Heart left ventricle (tissue), 16 donors: ENCODE data around the gene VIM. TPM values are rescaled to one million over a fixed set of nuclear protein-coding genes. Genes with fewer than 3 reads are reported as not detected.

Experiments
- ATAC-seq, 4 donors: fragments of 200-7000 bp; cut with Tn5 transposase; one replicate each; pipeline ENCODE4 v1.9.1; 2020 to 2022; ENCODE audit warnings: moderate library complexity in 4 of 4, mild to moderate bottlenecking in 3 of 4, moderate number of reproducible peaks in 1 of 4
- DNase-seq, 5 donors: peaks; one replicate each; pipeline ENCODE4 v3.0.0-alpha.2; 2020
- H3K27ac ChIP-seq, 12 donors: fragments of 200-600 bp; sonication (generic) in 4 of 12; one replicate each; pipeline versions ENCODE4 v1.5.0 to v1.8.0; 2016 to 2022; ENCODE audit warnings: mild to moderate bottlenecking in 2 of 12
- H3K27me3 ChIP-seq, 9 donors: fragments of 200-600 bp; sonication (generic) in 2 of 9; one replicate each; pipeline versions ENCODE4 v1.5.1 to v1.8.0; 2016 to 2022; ENCODE audit warnings: mild to moderate bottlenecking in 3 of 9
- H3K36me3 ChIP-seq, 9 donors: fragments of 200-600 bp; sonication (generic) in 2 of 9; one replicate each; pipeline versions ENCODE4 v1.5.0 to v1.8.0; 2018 to 2022; ENCODE audit warnings: mild to moderate bottlenecking in 2 of 9
- H3K4me1 ChIP-seq, 12 donors: fragments of 200-600 bp; sonication (generic) in 4 of 12; one replicate each; pipeline versions ENCODE4 v1.5.0 to v1.8.0; 2016 to 2022; ENCODE audit warnings: mild to moderate bottlenecking in 3 of 12
- H3K4me3 ChIP-seq, 12 donors: fragments of 200-600 bp; sonication (generic) in 4 of 12; one replicate each; pipeline versions ENCODE4 v1.5.0 to v1.8.0; 2017 to 2022; ENCODE audit warnings: mild to moderate bottlenecking in 9 of 12, moderate library complexity in 4 of 12
- H3K9me3 ChIP-seq, 12 donors: fragments of 200-600 bp; sonication (generic) in 4 of 12; one replicate each; pipeline versions ENCODE4 v1.5.0 to v1.8.0; 2016 to 2022; ENCODE audit warnings: mild to moderate bottlenecking in 1 of 12
- CTCF ChIP-seq, 12 donors: fragments of 200-600 bp; sonication (generic) in 4 of 12; IDR thresholded peaks; one replicate each; pipeline versions ENCODE4 v1.5.0 to v1.8.0; 2018 to 2022; ENCODE audit warnings: antibody characterized with exemption in 12 of 12, mild to moderate bottlenecking in 5 of 12
- POLR2A ChIP-seq, 2 donors: fragments of 450-650 bp; IDR thresholded peaks; one replicate each; pipeline ENCODE4 v1.6.1; 2017; ENCODE audit warnings: antibody characterized with exemption in 2 of 2, mild to moderate bottlenecking in 2 of 2, moderate library complexity in 2 of 2
- WGBS, 4 donors: extraction: QIAGEN DNeasy Blood & Tissue Kit in 2 of 4; methylation state at CpG; one replicate each; pipeline versions ENCODE4 v1.1.5 to v1.1.7; 2013 to 2018; 5-methylcytosine and 5-hydroxymethylcytosine counted together
- intact Hi-C, 10 donors: fragments of 100-400 bp; cut with DNase I; formaldehyde crosslinking; loops; one replicate each; pipeline versions ENCODE4 v1.11.1 to v1.14.2; 2022
- polyA plus RNA-seq, 2 donors: library from polyadenylated mRNA; stranded (reverse); fragments of 200-250 nt; gene quantifications; one replicate each; pipeline ENCODE4 v1.2.3, GENCODE V29; 2013
- total RNA-seq, 9 donors: library from RNA; depleted of rRNA in 2 of 9; stranded (reverse); fragments of >200 nt in 2 of 9; fragmentation: NEBNext Ultra II Directional in 3 of 9; extraction: Animal tissue kit (Norgen Biotek cat#: 25700) in 3 of 9; gene quantifications; one replicate each; pipeline versions ENCODE4 v1.1.0 to v1.2.4, GENCODE V29; 2016 to 2023
- donor health status: ischemic (EF 13 %, LVEDD 7.1; RV severe dilation, severe dysfunction).
- donor health status: healthy with polysubstance abuse.
- donor health status: DM: no; HTN: yes; CAD: no.
- donor health status: DM: no; HTN: no; CAD: no.
- donor health status: ischemic (EF 25% LVEDD 6.9; RV normal size, moderate dysfunction).
- donor health status: ischemic (EF 25% LVEDD 5.7; RV mildly dilated, moderate dysfunction).
- donor health status: healthy.
- donor health status: DM: yes; HTN: yes; CAD: no.
- donor health status: ischemic (EF 35%, LVEDD 5.7; RV mildly dilated, moderate dysfunction).
- donor health status: nonischemic (EF 11% LVEDD 7.7; RV severe dilation, severe dysfunction).
- donor health status: DM: yes; HTN: yes; CAD: no.
- donor health status: PGD.
- donor health status: ischemic (EF 29% LVEDD 5.4; RV normal size, mild dysfunction).
- donor health status: nonischemic (EF 23%, LVEDD 6.1; RV moderate dilation, normal function).

Gene VIM
- total and polyA plus RNA-seq, 11 donors, result 249 to 1,163 (median 387) TPM

GRCh38 chr10:17219024-17219423, 9.0 kb upstream of the VIM start:
- Histone ChIP-seq H3K4me3 (no peak overlapping the region), H3K27me3 (no peaks in the 10 kb centered on the region), H3K9me3 (no peaks in the 10 kb centered on the region), H3K27ac (no peak overlapping the region), H3K4me1 (peaks cover 0 to 51% (median 6%) of the 10 kb centered on the region in 12 donors), H3K36me3 (no peaks in the 10 kb centered on the region)
- intact Hi-C loops, result no loop called here
- no peak for TF ChIP-seq CTCF (IDR thresholded peaks at IDR 0.05)
- no peak for TF ChIP-seq POLR2A (IDR thresholded peaks at IDR 0.05)
- no peak for ATAC-seq
- WGBS, 4 donors, result 89 to 95% (median 93%) methylated on average over 2 of the region's 2 CpGs
- no peak for DNase-seq

GRCh38 chr10:17220652-17221100, 7.4 kb upstream of the VIM start:
- Histone ChIP-seq H3K27ac (no peak overlapping the region), H3K4me1 (peaks cover 0 to 41% (median 6%) of the 10 kb centered on the region in 12 donors), H3K4me3 (no peak overlapping the region), H3K36me3 (no peaks in the 10 kb centered on the region), H3K27me3 (no peaks in the 10 kb centered on the region), H3K9me3 (no peaks in the 10 kb centered on the region)
- DNase-seq, result no peak
- 90 to 98% (median 91%) methylated on average over 1 of the region's 1 CpG for WGBS, 4 donors
- intact Hi-C loops, result no loop called here
- no peak for ATAC-seq
- TF ChIP-seq CTCF (IDR thresholded peaks at IDR 0.05), result no peak

DNA sequence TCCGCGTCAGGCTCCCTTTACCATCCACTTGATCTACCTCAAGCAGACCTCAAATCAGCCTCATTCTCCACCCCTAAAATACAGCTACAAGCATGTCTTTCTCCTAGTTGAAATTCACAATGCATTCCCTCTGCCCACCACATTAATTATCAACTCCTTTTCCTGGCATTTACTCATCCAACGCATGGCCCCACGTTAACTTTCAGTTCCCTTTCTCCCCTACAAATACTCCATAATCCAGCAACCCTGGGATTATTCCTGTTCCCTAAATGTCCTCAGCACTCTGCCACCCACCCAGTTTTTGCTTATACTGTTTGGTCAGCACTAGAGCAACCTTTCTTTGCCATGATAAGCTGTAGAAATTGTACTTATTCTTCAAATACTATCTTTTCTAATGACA, 5.7 kb upstream of the VIM start:
- Histone ChIP-seq H3K4me3 (no peak overlapping the region), H3K9me3 (no peaks in the 10 kb centered on the region), H3K36me3 (no peaks in the 10 kb centered on the region), H3K4me1 (peaks cover 0 to 41% (median 4%) of the 10 kb centered on the region in 12 donors), H3K27ac (no peak overlapping the region), H3K27me3 (no peaks in the 10 kb centered on the region)
- WGBS, 4 donors, result 70 to 73% (median 71%) methylated on average over 4 of the region's 4 CpGs
- ATAC-seq, result no peak
- no peak for TF ChIP-seq CTCF (IDR thresholded peaks at IDR 0.05)
- no peak for TF ChIP-seq POLR2A (IDR thresholded peaks at IDR 0.05)
- intact Hi-C loops, result no loop called here
- no peak for DNase-seq

GRCh38 chr10:17225808-17226207, 2.2 kb upstream of the VIM start:
- no peak for ATAC-seq
- no peaks in the 10 kb centered on the region for H3K9me3 ChIP-seq
- TF ChIP-seq POLR2A (IDR thresholded peaks at IDR 0.05) (no peak), CTCF (IDR thresholded peaks at IDR 0.05) (no peak)
- peak overlapping the region in 1 of 12 donors; percentile 98 for H3K27ac ChIP-seq
- peaks cover 0 to 17% (median 0%) of the 10 kb centered on the region in 9 donors for H3K27me3 ChIP-seq
- H3K36me3 ChIP-seq, result peaks cover 0 to 13% (median 2%) of the 10 kb centered on the region in 9 donors
- DNase-seq, result no peak
- 86 to 94% (median 89%) methylated on average over 4 of the region's 4 CpGs for WGBS, 4 donors
- intact Hi-C loops, result loop anchor here in 3 of 10 donors (2.0 to 5.0 kb wide), 3 partner anchors 25 to 224 kb away; partner anchors contain the start of gene TRDMT1 (in 1 of the 3)
- H3K4me3 ChIP-seq, result no peak overlapping the region
- H3K4me1 ChIP-seq, result peaks cover 0 to 41% (median 13%) of the 10 kb centered on the region in 12 donors
